NK-92 (cell line): ENCODE measurements around the gene FLNC.

Experiments
- DNase-seq: peaks from one replicate; lab custom pipeline; 2025; ENCODE audit not compliant: unreplicated experiment; lab: John Stamatoyannopoulos, UW

The FLNC gene

DNA sequence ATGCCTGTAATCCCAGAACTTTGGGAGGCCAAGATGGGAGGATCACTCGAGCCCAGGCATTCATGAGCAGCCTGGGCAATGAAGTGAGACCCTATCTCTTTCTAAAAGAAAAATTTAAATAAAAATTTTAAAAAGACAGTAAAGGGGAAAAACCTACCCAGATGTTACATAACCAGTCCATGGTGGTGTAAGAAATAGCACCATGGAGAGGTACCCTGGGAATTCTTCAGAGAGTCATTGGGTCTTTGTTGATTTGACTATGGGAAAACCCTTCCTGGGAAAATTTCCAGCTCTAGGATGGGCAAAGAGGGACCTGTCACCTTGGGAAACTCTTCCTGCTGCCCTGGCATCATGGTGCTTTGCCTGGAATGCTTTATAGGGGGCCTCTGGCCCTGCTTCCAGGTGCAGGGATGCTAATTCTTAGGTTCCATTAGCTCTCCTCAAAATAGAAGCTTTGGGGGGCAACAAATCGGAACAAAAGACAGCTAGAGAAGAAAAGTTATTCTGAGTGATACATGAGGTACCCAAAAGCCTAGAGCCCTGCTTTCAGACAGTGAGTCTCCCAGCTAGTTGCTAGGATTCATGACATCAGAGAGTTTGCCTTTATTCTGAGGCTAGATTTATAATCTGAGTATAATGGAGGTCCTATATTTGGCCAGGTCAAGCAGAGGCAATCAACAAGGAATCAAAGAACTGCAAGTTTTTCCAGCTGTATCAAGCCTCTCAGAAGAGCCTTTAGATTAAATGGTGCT, 28.4 kb upstream of the FLNC start:
- no peak for DNase-seq

DNA sequence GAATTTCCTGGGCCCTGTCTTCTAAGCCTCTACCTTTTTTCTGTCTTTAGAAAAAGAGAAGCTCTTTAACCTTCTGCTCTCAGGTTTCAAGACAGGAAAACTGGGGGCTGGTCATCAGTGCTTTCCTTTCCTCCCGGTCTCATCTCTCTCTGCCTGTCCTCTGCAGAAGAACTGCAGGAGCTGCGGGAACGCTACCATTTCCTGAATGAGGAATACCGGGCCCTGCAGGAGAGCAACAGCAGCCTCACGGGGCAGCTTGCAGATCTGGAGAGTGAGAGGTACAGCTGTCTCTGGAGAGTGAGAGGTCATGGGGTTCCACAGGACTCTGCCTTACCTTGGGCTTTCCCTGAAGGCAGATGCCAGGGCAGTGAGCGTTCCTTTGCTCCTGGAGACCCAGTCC, 25.7 kb upstream of the FLNC start:
- DNase-seq, result no peak

DNA sequence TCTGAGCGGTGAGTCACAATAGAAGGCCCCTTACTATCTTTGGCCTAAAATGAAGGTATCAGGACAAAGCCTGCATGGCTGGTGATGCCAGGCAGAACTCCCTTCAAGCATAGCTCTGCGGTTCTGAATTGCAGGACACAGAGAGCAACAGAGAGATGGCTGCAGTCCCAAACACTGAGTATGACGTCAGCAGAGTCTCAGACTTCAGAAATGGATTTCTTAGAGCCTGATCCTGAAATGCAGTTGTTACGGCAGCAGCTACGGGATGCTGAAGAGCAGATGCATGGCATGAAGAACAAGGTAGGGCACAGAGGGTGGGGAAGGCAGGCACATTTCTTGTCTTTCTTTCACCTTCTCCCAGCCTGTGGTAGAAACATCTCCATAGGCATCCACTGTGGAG, 25.0 kb upstream of the FLNC start:
- DNase-seq, result no peak

- DNase-seq, result no peak
Observed at GRCh38 chr7:128807191-128807590, 23.0 kb upstream of the FLNC start.

GRCh38 chr7:128809363-128809762, 20.8 kb upstream of the FLNC start:
- no peak for DNase-seq

GRCh38 chr7:128810473-128810872, 19.7 kb upstream of the FLNC start:
- DNase-seq, result no peak

- DNase-seq, result no peak
Observed at GRCh38 chr7:128810997-128811396, 19.2 kb upstream of the FLNC start.

DNA sequence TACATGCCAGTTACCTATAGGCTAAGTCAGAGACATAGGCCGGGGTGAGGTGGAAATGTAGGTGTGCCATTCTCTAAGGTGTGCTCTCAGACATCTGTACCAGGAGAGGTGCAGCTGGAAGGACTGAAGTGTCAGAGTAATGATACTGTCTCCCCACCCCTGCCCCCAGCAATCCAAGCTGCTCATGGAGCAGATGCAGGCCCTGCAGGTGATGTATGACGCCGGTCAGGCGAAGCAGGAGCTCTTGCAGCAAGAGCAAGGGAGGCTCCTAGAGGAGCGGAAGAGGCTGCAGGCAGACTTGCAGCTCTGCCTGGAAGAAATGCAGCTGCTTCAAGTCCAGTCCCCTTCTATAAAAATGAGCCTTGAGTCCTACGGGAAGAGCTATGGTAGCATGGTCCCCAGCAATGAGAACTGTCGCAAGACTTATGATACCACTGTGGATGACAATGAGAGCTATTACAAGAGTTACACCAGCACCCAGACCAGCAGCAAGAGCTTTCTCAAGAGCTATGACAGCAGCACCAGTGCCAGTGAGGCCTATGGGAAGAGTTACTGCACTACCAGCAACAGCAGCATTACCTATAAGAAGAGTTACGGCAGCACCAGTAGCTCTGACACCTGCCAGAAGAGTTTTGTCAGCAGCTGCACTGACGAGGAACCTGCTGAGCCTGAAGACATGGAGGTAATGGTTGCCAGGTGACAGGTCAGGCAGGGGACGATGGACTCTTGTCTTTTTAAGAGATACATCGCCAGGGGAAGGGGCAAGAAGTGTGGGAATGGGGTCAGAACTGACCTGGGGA, 18.4 kb upstream of the FLNC start:
- DNase-seq, result no peak

DNA sequence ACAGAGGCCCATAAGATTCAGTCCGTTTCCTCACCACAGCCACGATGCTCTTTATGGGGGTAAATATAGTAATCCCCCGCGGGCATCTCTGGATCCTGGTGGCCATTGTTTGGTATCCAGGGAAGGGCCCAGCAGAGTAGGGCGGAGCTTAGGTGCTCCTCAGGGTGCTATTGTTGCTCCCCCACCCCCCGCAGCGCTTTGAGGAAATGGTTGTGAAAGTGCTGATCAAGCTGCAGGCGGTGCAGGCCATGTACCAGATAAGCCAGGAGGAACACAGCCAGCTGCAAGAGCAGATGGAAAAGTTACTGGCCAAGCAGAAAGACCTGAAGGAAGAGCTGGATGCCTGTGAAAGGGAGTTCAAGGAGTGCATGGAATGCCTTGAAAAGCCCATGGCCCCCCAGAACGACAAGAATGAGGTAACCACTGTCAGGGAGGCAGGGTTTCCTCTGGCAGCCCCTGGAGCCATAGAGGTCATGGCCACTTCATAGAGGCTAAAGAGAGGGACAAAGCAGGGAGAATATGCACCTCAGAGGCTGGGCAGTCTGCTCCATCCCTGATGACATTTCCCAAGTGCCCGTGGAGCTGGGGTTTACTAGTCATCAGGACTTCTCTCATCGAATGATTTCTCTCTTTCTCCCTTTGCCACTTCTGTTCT, 17.6 kb upstream of the FLNC start:
- DNase-seq, result no peak

DNA sequence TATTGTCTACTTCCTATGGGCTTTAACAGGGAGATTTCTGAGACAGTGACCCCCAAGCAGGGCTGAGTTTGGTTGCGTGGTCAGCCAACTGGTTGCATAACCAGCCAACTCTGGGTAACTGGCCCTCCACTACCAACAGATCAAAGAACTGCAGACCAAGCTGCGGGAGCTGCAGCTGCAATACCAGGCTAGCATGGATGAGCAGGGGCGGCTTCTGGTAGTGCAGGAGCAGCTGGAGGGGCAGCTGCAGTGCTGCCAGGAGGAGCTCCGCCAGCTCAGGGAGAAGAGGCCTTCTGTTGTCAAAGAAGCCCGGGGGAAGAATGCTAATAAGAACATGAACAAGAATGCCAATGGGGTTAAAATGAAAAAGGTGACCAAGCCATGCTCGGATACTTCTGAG, 15.7 kb upstream of the FLNC start:
- no peak for DNase-seq

DNA sequence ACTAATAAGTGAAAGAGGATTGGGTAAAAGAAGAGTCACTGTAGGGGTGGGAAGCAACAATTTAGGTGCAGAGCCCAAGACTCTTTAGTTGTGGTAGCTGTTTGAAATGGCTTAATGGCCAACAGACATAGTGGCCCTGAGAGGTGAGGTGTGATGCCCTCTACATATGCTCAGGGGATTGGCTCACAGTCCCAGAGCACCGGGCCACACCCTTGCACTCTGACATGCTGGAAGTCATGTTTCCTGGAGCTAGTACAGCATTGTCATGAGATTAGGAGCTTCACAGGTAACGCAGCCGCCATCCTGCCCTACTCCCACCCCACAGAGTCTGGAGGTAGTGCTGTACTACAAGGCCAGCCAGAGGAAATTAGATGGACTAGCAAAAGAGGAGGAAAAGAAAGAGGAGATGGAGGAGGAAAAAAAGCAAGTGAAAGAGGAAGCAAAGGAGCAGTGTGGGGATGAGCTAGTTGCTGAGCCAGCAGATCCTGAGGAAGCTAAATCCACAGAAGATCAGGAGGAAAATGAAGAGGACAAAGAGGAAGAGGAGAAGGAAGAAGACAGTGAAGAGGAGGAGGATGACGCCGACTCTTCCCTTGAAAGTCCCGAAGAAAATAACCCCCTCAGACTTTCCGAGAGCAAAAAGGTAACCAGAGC, 14.8 kb upstream of the FLNC start:
- DNase-seq, result no peak

DNA sequence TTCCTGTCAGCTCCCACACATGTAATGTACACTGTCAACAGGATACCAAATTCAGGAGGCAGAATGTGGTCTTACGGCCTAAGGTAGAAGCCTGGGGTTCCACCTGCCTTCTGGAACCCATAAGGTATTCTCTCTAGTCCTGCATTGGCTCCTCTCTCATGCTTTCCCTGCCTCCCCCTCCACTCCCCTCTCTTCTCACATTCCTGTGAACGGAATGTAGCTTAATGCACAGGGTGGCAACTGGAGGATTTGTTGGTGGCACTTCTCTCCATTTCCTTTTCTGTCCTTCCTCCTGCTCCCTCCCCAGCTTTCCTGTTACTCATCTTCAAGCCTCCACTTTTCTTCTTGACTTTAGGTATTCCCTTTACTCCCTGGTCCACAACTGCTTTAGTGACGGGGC, 11.5 kb upstream of the FLNC start:
- no peak for DNase-seq

DNA sequence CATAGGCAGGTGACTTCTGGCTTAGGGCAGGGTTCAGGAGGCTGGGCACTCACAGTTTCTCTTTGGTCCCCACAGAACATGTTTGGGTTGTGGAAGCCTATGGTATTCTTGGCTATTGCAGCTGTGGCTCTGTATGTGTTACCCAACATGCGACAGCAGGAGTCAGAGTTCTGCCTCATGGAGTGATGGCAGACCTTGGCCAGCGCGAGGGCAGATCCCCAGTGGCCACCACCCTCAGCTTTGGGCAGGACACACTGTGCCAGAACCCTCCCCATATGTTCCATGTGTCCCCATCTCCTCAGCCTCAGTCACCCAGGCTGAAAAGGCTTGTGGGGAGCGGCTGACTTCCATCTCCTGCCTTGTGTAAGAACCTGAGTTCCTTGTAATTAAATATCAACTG, 8.5 kb upstream of the FLNC start:
- no peak for DNase-seq

- no peak for DNase-seq
Observed at GRCh38 chr7:128826512-128826911, 3.7 kb upstream of the FLNC start.

- DNase-seq, result no peak
Observed at GRCh38 chr7:128826916-128827247, 3.3 kb upstream of the FLNC start.

DNA sequence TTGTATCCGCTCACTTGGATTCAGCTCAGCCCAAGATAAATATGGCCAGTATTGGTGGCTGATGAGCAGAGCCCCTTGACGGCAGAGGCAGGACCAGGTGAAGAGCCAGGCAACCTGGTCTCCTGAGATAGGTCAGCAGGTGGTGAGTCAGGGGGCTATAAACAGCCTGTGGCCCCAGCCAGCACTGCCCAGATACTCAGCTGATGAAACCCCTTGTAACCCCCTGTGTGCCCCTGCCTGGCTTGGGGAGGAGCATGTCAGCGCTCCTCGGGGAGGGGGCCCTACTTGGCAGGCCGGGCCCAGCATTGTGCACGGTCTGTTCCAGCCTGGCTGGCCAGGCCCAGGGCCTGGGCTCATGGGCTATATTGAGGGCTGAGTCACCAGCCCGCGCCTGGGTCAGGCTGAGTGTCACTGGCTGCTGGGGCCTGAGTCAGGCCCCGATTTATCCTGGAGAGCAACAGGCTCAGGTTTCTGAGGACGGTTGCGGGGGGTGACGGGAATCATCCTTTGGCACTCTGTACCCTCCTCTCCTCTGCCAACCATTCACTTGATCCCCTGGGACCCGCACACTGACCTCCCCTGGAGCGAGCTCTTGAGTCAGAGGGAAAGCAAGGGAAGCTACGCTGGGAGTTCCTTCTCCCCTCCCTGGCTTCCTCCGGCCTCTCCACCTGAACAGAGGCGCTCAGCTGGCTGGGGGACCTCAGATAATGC, 2.8 kb upstream of the FLNC start:
- no peak for DNase-seq

GRCh38 chr7:128827971-128828711, 2.1 kb upstream of the FLNC start:
- DNase-seq, result no peak

- DNase-seq, result no peak
Observed at GRCh38 chr7:128829391-128830166, 627 bp upstream of the FLNC start.

- DNase-seq, result no peak
Observed at GRCh38 chr7:128831178-128831993, 1.2 kb downstream of the FLNC start.
